Measurements from ENCODE around the gene IFNAR1.

GRCh38 chr21:33396951-33397350 is 72.2 kb downstream of the IFNAR1 start:
- TF ChIP-seq, protein P1, sequence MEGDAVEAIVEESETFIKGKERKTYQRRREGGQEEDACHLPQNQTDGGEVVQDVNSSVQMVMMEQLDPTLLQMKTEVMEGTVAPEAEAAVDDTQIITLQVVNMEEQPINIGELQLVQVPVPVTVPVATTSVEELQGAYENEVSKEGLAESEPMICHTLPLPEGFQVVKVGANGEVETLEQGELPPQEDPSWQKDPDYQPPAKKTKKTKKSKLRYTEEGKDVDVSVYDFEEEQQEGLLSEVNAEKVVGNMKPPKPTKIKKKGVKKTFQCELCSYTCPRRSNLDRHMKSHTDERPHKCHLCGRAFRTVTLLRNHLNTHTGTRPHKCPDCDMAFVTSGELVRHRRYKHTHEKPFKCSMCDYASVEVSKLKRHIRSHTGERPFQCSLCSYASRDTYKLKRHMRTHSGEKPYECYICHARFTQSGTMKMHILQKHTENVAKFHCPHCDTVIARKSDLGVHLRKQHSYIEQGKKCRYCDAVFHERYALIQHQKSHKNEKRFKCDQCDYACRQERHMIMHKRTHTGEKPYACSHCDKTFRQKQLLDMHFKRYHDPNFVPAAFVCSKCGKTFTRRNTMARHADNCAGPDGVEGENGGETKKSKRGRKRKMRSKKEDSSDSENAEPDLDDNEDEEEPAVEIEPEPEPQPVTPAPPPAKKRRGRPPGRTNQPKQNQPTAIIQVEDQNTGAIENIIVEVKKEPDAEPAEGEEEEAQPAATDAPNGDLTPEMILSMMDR (IDR thresholded peaks at IDR 0.05), result no peak
- TF ChIP-seq POLR2A (IDR thresholded peaks at IDR 0.05), result no peak

All from testis (tissue), 2 donors.